A549 (cell line): ENCODE measurements around the gene TCF4.

Experiments used
- CTCF ChIP-seq: fragments of >200 bp; sonication (Bioruptor Twin); formaldehyde crosslinking; IDR thresholded peaks from 3 replicates; pipeline ENCODE4 v1.5.1; 2016
- FOSL2 ChIP-seq, 2 experiments: fragments of 450-650 bp in 1 of 2; fragments of >200 bp in 1 of 2; sonication (Bioruptor Twin) in 1 of 2; formaldehyde crosslinking; IDR thresholded peaks; 2 replicates each; pipeline versions ENCODE4 v1.5.0 to v1.6.1; 2016 to 2020; ENCODE audit warnings: mild to moderate bottlenecking in 1 of 2, moderate library complexity in 1 of 2
- MAX ChIP-seq: IDR thresholded peaks from 2 replicates; pipeline ENCODE4 v1.6.1; 2012
- PHF8 ChIP-seq: fragments of 200-600 bp; sonication (generic); IDR thresholded peaks from 2 replicates; pipeline ENCODE4 v1.6.1; 2016; ENCODE audit warnings: low read depth, mild to moderate bottlenecking, antibody characterized with exemption, moderate library complexity, borderline replicate concordance
- POLR2A ChIP-seq: IDR thresholded peaks from 2 replicates; pipeline ENCODE4 v1.6.1; 2012; ENCODE audit warnings: mild to moderate bottlenecking, low read length
- REST ChIP-seq: fragments of 200-600 bp; sonication (generic); IDR thresholded peaks from 2 replicates; pipeline ENCODE4 v1.6.1; 2016; ENCODE audit warnings: antibody characterized with exemption, mild to moderate bottlenecking, moderate library complexity
- SMC3 ChIP-seq: fragments of >200 bp; sonication (Bioruptor Twin); formaldehyde crosslinking; IDR thresholded peaks from 3 replicates; pipeline ENCODE4 v1.6.1; 2018; ENCODE audit warnings: inconsistent platforms

- TF ChIP-seq POLR2A = no peak
- no peak for TF ChIP-seq SMC3
- no peak for TF ChIP-seq CTCF
- no peak for TF ChIP-seq FOSL2 (IDR thresholded peaks at IDR 0.05)
- no peak for TF ChIP-seq FOSL2 (CRISPR knock-in tag; IDR thresholded peaks at IDR 0.05)
- TF ChIP-seq REST = no peak
- TF ChIP-seq PHF8 = no peak
- TF ChIP-seq MAX = no peak
Measured at GRCh38 chr18:55453186-55453585, 134.8 kb downstream of the TCF4 start.
